Prostate gland (tissue), 2 donors: ENCODE measurements around the gene ZNF674.

ENCODE experiments used
- CTCF ChIP-seq, 4 experiments: fragments of 200-600 bp in 2 of 4; fragments of 450-650 bp in 2 of 4; sonication (generic) in 2 of 4; IDR thresholded peaks; 1 replicate in 3 of 4; 2 replicates in 1 of 4; pipeline ENCODE4 v1.5.1; 2016 to 2019; ENCODE audit warnings: antibody characterized with exemption in 4 of 4, mild to moderate bottlenecking in 2 of 4, moderate library complexity in 2 of 4
- POLR2A ChIP-seq: fragments of 450-650 bp; IDR thresholded peaks from one replicate; pipeline ENCODE4 v1.6.1; 2016; ENCODE audit warnings: antibody characterized with exemption, mild to moderate bottlenecking
- POLR2AphosphoS5 ChIP-seq: sonication (generic); formaldehyde crosslinking; IDR thresholded peaks from one replicate; pipeline ENCODE4 v1.6.1; 2017; ENCODE audit warnings: antibody characterized with exemption

DNA sequence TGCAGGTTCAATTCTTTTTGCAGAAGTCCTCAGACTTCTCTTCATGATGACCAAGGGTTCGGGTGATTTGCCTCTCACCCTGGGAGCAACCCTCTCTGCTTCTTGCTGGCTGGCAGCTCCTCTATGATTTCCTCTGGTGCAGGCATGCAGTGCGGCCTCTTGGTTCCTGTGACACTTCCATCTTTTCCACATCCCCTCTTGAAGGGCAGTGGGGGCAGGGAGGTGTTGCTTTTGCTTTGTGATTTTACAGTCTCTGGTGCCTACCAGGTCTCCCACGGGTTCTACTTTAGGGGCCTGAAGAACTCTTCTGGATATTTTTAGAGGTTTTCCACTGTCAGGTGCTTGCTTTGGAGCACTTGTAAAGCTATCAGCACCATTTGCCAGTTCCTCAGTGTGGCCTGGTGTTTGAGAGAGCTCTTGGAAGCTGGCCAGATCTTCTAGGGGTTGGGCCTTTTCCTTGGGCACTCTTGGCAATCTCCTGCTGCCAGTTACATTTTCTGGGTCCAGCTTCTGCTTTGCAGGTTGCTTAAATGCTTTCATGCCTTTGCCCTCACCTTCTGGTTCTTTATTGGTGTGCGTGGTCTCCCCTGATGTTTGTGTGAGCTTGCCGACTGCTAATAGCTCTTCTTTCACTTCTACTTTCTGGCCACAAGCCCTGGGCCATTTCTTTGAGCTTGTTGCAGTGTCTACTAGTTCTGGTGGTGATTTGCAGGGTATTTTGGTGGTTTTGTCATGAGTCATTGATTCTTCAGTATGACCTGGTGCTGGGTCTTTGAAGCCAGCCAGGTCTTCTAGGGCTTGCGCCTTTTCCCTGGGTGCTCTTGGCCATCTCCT lies 16.8 kb upstream of the ZNF674 start:
- TF ChIP-seq CTCF (IDR thresholded peaks at IDR 0.05) (no peak), POLR2AphosphoS5 (no peak), POLR2A (no peak)
